HUDEP-2 (cell line): ENCODE data around the gene MSL3B.

Experiments used
- DNase-seq, 76 experiments: peaks; one replicate each; lab custom pipeline; 2025; ENCODE audit not compliant: unreplicated experiment in 76 of 76; lab: John Stamatoyannopoulos, UW

MSL3B gene

DNA sequence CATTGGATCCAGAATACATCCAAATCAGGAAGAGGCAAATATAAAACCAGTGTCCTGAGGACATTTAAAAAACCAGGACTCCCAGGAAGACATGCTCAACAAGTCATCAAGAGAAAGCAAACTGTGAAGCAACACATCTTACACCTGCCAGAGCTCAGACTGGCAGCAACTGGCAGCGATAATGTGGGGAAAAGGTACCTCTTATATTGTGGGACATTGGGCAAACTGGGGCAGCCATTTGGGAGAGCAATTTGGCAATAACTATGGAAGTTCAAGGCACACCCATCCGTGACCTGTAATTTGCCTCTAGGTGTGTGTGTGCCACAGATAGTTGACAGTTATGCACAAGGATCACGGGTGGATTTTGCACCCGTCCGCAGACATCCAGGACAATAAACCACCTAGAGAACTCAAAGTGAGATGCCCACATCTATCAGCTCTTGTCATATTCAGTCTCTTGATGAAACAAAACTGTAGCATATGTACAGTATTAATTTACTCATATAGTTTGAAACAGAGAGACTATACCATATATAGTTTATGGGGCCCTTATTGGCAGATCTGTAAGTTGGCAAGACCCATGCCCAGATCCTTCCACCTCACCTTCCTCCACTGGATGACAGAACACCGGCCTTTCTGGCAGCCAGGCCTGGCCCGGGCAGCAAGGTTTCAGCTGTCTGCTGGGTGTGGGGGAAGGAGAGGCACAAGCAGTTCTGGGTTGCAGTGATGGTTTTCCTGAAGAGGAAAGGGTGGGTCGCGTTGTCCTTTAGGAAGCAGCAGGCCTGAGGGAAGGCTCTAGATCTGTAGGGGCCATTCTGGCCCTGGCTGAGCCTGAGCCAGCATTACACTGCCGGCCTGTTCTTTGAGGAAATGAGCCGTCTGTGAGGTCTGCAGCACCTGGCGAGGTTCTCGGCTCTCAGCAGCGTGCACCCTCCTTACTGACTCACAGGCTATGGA is 32.7 kb downstream of the MSL3B start:
- DNase-seq: no peak

DNA sequence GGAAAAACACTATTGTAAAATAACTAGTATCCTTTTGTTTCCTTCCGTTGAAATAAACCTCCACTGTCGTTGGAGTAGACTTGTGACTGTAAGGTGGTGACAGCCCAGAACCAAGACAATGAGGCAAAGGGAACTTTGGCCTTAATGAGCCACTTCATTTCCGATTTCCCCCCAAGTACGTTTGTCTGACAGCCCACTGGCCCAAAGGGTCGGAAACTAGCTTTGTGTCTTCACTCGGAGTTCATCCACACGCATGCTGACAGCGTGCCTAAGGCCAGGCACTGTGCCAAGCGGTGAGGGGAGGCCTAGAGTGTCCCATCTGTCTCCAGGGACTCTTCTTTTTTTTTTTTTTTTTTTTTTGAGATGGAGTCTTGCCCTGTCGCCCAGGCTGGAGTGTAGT is 34.8 kb downstream of the MSL3B start:
- DNase-seq: no peak

DNA sequence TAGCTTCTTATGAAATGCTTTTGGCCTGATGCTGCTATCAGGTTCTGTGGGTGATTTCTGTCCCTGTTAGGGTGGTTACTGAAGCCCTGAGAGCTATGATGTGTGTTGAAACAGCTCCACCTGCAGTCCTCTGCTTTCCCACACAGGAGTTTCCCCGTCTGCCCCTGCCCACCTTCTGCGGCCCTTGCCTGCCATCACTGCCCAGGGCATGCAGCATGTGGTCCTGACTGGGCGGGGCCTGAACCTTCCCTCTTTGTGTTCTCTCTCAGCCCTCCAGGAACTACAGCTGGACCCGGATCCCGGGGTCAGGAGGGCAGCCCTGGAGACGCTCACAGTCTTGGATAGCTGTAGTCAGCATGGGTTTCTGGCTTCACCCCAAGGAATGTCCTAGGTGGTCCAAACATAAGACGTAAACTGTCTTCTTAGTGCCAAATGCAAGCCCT is 35.3 kb downstream of the MSL3B start:
- peak in 5 of 76 experiments; percentile 3 to 14 (median 9) for DNase-seq

DNA sequence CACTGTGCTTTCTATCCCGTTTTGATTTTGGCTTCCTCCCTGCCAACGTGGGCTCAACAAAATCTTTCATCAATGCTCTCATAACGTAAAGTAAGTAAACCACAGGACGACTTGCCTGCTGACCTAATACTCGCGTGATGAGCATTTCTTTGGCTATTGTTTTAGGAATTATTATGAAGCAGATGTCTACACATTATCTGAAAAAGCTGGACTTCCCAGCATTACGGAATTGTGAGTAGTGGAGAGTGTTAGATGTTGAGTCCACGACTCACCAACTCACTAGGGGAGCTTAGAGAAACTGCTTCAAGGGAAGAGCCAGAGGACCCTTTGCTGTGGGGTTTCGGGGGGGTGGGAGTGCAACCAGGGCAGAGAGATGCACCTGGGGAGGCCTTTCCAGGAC is 35.8 kb downstream of the MSL3B start:
- DNase-seq: no peak

DNA sequence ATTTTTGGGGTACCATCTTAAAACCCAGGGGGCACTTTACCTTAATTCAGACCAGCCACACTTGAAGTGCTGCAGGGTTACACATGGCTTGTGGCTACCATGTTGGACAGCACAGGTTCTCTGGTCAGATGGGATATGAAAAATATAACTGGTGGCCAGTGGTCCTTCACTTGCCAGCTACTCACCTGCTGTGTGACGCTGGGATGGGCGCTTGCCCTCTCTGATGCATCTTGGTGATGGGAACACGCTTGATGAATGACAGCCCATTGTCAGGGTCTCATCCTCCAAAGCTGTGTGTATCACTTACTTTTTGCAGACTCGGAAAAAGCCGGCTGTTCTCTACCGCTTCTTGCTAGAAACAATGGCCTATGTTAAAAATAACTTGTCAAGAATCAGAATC is 36.3 kb downstream of the MSL3B start:
- no peak for DNase-seq

DNA sequence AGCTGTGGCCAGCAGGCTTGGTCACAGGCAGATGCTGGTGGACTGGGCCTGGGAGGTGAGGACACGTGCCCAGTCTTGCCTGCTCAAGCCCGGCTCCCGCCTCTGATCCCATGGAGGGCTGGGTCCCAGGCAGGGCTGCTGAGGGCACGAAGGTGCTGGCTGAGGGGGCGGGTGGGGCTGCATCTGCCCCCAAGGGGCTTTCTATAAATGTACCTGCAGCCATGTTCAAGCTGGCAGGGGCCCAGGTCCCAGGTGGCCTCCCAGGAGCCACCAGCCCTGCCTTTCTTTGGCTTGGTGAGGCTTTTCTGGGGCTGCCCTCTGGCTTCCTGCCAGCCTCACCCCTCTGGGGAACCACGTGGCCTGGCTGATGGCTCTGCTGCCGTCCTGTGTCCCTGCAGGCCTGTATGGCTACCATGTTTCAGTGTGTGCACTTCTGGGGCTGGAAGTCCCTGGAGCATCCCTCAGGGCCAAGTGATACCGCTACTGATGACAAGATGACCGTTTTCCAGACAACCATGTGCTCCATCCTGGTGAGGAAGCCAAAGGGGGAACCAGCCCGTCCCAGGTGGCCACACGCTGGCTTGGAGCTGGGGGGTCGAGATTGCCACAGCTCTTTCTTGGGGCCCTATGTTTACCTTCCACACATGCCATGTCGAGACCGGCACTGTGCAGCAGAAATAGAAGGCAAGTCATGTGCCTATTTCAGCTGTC is 37.0 kb downstream of the MSL3B start:
- no peak for DNase-seq

DNA sequence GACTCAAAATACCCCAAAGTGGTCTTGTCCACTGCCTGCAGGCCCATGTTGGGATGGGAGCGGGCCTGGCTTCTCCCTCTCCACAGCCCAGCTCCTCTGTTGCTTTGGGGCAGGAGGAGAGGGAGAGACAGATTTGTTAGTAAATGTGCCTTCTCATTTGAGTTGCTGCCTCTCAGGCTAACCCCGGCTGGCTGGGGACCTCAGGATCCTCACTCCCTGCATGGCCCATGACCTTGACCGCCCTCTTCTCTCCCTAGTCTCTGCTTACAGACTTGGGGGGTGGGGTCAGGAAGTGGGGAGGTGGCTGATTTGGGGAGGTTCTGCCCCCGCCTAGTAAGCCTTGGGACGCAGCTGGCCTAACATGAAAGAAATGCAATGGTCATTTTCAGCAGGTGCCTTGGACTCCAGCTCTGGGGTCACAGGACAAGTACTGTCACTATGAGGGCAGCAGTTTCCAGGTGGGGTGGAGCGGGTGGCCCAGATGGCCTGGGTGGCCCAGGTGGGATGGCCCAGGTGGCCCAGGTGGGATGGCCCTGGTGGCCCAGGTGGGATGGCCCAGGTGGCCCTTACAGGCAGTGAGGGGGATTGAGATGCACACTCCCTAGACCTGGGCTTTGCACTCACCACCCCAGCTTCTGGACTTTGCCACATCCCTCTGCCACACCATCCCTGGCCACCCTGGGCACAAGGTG is 37.9 kb downstream of the MSL3B start:
- DNase-seq: no peak

DNA sequence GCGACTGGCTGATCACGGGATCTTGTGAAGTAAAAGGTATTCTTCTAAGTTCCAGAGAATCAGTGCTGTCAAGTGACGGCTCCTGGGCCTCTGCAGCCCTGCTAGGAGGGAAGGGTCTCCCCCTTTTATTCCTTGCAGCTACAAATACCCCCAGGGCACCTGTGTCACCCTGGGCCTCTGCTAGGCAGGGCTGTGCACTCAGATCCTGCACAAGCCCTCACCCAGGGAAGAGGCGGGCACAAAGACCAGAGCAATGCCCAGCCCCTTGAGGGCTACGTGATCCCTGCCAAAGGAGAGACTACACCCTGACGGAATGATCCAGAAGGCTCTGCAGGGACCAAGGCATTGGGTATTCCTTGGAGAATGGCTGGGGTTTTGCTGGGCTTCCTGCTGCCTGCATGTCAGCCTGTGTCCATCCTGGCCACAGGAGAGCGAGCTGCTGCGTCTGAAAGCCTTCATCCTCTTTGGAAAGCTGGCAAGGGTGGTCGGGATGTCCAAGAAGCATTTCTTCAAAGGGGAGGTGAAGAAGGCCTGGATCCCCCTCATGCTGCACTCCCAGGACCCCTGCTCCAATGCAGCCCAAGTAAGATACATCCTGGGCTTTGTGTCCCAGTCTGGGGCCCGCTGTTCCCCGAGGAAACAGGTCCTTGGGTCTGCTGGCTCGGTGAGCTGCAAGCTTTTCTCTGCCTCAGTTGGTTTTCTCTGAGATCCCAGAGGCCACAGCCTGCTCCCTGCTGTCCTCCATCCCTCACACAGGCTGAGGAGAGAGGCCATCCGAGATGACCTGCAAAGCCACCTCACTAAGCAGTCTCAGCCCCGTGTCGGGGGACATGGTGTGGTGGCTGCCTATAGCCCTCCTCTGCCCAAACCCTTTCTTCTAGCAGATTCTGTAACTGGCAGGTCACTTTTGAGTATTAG is 38.7 kb downstream of the MSL3B start:
- no peak for DNase-seq

DNA sequence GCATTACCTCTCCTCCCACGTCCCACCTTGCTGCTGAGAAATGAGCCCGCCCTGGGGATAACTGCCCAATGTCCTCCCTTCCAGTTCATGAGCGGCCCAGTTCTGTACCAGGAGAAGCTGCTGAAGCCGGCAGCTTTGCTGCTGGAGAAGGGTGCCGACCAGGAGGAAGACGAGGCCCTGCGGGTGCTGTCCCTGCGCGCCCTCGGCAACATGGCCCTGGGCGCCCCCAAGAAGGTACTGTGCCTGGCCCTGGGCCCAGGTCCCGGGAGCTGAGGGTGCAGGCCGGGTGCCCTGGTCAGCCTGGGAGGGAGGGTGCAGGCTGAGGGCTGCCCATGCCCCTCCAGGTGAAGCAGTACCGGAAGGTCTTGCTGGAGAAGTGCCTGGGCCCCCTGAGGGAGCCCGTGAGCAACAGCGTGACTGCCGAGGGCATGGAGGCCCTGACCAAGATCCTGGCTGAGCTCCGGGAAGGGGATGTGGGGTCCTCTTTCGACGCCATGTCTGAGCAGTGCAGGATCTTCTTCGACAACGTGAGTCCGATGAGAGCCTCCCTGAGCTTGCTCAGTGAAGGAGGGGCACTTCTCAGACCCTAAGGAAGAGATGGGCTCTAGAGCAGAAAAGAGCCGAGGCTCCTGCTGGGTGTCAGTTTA is 39.5 kb downstream of the MSL3B start:
- DNase-seq: no peak

DNA sequence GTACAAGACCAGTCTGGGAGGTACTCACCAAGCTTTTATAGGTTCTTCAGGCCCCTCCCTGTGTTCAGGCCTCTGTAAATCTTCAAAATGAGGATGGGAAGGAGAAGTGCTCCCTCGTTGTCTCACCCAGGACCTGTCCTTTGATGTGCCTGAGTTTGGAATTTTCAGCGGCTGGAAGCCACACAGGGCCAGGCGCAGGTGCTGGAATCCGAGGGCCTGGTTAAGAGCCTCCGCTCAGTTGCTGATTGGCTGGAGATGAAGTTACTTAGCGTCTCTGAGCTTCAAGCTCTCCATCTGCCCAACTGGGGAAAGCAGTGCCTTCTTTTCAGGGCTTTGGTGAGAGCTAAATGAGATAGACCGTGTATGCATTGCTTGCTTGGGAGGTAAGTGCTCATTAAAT is 43.8 kb downstream of the MSL3B start:
- DNase-seq: no peak

DNA sequence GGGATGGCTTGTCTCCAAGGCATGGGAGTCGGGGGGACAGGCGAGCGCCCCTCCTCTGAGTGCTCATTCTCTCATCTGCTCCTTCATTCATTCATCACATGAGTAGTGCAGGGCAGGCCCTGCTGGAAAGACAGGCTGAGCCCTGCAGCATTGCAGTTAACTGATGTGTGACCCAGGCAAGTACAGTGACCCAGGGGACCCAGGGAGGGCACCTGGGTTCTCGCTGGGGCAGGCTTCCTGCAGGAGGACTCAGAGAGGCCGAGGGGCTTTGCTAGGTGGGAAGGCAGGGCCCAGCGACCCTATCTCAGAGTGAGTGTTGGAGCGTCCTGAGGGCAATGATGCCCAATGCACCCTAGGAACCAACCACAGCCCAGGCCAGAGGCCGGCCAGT is 44.5 kb downstream of the MSL3B start:
- DNase-seq: no peak

DNA sequence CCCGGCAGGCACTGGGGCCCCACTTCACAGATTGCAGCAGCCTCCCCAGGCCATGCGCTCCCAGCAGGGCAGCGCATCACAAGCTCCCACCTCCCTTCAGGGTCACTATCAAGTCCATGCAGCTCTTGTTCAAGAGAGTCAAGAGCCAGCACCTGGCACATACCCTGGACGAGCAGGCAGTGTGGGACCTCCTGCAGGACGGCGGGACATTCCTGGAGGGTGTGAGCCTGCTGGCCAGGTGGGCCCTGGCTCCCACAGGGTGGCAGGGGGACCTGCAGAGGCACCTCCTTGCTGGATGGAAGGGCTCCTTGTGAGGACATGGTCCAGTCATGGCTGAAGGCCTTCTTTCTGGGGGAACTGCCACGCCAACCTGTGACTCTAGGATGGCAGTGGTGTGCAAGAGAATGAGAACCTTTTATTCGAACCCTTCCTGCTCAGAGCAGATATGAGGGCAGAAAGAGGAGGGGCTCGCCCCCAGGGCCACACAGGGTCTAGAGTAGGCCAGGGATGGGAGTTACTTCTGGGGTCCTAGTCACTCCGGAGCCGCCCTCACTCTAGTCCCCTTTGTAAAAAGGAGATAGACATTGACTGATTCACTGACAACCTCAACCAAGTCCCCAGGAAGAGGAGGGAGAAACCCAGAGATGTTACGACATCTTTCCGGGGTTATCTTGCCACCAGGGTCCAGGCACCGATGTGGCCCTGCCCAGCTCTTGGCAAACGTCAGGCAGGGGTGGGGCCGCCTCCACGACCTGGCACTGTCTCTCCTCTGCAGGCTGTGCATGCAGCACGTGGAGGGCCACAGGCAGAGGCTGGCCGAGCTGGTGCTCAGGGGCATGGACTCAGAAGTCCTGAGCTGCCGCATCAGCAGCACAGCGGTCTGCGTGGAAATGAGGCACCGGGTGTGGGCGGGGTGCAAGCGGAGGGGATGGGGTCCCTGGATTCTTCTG is 45.1 kb downstream of the MSL3B start:
- peak in 70 of 76 experiments; percentile 6 to 86 (median 67) for DNase-seq

DNA sequence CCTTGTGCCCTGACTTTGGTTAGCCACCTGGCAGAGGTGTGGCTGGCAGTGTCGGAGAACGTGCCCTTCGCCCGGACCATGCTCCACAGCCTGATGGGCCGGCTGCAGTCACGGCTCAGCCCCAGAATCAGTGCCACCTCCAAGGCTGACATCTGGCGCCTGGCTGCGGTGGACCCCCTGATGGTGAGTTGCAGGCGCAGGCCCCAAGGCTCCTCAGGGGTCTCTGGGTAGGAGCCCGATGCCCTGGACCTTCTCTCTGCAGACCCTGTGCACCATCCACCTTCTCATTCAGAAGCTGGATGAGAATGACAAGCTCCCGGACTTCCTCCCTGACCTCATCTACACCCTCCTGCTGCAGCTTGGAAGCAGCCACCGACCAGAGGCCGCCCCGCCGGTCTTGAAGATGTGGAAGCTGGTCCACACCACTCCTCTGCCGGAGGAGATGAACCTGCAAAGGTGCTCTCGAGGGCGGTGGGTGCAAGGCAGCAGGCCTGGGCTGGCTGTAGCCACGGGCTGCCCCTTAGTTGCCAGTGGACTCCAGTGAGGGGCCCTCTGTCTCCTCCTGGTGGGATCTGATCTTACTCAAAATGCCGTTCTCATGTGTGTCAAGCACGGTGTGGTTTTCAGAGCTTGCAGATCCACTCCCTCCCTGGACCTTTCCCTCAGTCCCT is 46.0 kb downstream of the MSL3B start:
- no peak for DNase-seq

DNA sequence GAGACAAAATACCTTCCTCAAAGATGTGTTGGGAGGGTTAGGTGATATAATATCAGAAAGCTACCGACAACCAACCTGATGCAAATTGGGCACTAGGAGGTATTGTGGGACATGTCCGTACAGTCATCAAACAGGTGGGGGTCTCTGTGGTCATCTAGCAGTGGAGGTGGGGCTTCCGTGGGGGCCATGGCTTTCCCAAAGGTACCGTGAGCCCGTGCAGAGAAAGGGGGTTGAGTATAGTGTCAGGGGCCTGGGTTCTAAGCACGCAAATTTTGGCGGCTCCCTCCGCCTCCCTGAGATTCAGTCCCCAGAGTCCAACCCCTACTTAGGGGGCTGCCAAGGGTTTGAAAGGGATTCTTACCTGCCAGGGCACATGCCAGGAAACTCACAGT is 46.5 kb downstream of the MSL3B start:
- no peak for DNase-seq

DNA sequence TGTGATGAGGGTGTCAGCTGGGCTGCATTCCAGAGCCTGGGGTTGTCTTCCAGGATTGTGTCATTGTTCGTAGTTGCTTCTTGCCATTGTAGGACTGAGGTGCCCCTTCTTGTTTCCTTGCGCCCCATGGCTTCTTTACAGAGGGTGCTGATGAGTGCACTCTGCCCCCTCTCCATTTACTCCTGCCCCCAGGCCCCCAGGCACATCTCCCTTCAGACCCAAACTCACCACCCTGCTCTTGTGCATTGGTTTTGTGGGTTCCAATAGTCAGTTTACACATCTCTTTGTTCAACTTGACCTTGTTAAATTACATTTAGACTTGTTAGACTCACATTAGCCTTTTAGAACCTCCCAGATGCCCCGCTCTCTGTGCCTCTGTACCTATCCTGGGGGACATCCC is 47.0 kb downstream of the MSL3B start:
- DNase-seq: no peak

DNA sequence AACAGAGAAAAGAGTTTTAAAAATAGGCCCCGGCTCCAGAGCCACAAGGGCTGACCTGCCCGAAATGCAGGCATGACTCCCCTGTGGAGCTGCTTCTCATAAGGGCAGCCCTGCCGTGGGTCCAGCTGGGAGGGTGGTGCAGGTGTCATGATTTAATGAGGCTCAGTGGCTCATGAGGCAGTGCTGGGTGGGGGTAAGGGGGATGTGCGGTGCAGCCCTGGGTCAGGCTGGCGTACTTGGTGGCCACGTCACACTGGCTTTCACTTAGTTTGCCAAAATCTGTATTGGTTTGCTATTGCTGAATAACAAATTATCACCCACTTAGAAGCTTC is 47.4 kb downstream of the MSL3B start:
- no peak for DNase-seq

DNA sequence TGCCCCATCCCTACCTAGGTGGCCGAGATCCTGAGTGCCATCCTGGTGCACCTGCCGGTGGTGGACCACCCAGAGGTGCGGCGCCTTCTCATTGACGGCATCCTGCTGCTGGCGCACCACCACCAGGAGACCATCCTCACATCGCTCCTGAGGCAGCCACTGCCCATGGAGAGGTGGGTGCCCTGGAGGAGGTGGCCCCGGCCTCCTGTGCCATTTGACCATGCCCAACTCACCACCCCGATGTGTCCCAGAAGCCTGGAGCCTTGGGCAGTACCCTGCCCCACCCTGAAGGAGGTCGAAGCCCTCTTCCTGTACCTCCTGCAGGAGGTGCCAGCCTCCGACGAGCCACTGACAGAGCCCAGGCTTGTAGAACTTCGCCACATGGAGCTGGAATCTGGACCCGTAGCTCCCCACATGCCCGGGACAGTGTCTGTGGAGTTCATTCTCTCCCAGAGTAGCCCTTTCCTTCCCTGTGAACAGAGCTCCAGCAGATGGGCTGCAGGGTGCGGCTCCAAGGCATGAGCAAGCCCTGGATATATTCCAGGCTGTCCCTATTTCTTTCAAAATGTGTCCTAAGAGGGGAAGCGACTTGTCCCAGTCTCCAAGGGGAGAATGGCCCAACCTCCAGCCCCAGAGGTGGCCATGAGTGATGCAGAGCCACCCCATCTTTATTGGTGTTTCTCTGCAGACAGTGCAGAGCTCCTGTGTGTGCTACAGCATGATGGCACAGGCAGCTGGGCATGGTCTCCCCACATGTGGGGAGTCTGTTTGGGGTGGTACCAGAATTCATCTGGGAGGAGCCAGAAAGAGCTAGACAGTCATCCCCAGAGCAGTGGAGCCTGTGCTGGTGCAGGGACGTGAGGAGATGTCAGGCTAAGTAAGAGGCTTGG is 48.1 kb downstream of the MSL3B start:
- DNase-seq: no peak
